SH-SY5Y (cell line): Measurements from ENCODE around the gene FAM240B.

Experiments used
- GATA2 ChIP-seq: IDR thresholded peaks from 2 replicates; pipeline ENCODE4 v1.6.1; 2011; ENCODE audit warnings: mild to moderate bottlenecking, low read depth, low read length
- GATA3 ChIP-seq: IDR thresholded peaks from 2 replicates; pipeline ENCODE4 v1.6.1; 2011; ENCODE audit warnings: low read depth, mild to moderate bottlenecking, low read length, moderate library complexity

DNA sequence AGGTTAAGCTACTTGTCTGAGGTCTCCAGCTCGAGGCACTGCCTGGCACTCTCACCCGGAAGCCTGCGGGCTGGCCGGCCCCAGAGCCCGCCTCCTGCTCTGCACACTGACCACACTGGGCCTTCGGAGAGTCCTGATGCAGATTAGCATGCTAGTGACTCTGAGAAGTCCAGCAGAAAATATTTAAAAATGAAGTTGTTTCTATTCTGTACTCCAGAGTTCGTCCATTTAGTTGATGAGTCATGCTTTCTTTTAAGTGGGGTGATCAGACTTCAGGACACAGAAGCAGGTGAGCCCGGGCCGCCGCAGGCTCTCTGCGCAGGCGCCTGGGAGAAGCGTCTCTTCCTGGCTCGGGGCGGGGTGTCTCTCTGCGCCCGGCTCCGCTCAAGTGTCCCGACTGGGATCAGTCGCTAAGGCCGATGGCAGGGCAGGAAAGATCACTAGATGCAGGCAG lies 32.5 kb downstream of the FAM240B start:
- TF ChIP-seq GATA3 (no peak), GATA2 (no peak)
